ENCODE data around the gene TMEM165.

The TMEM165 gene

GRCh38 chr4:55442541-55442940, 46.8 kb downstream of the TMEM165 start:
- no peak for TF ChIP-seq EZH2phosphoT487 (conservative IDR thresholded peaks at IDR 0.05; ENCODE audit: low read length)
- TF ChIP-seq CTCF (IDR thresholded peaks at IDR 0.05; ENCODE audit: insufficient read depth, low read length, poor library complexity, severe bottlenecking), result no peak
- H3K9me2 ChIP-seq (replicated peaks; ENCODE audit: insufficient read depth, low read length), result no peaks in the 10 kb centered on the region
- no peak overlapping the region for H3K4me3 ChIP-seq (ENCODE audit: insufficient read depth, low read length, poor library complexity, severe bottlenecking)
- no peak overlapping the region for H3K4me2 ChIP-seq (ENCODE audit: low read depth, low read length, poor library complexity, severe bottlenecking)
- no peaks in the 10 kb centered on the region for H3F3A ChIP-seq (ENCODE audit: insufficient read depth)
- no peak overlapping the region for H2AFZ ChIP-seq (ENCODE audit: low read depth, low read length, severe bottlenecking)
- no peaks in the 10 kb centered on the region for H4K20me1 ChIP-seq (ENCODE audit: low read depth, low read length)
- no peak overlapping the region for H3K9ac ChIP-seq (ENCODE audit: low read length)
- H3K9me3 ChIP-seq (ENCODE audit: insufficient read depth, low read length), result no peaks in the 10 kb centered on the region
- H3K36me3 ChIP-seq (ENCODE audit: low read length), result no peaks in the 10 kb centered on the region
- H3K27ac ChIP-seq (ENCODE audit: low read depth, low read length), result no peak overlapping the region
- no peaks in the 10 kb centered on the region for H3K27me3 ChIP-seq (ENCODE audit: low read length)
- H3K79me2 ChIP-seq (ENCODE audit: insufficient read depth, low read length), result no peaks in the 10 kb centered on the region

- H3K36me3 ChIP-seq (ENCODE audit: low read length), result no peaks in the 10 kb centered on the region
- no peaks in the 10 kb centered on the region for H3F3A ChIP-seq (ENCODE audit: insufficient read depth)
- H3K79me2 ChIP-seq (ENCODE audit: insufficient read depth, low read length), result no peaks in the 10 kb centered on the region
- H3K27me3 ChIP-seq (ENCODE audit: low read length), result no peaks in the 10 kb centered on the region
- H4K20me1 ChIP-seq (ENCODE audit: low read depth, low read length), result no peaks in the 10 kb centered on the region
- no peak overlapping the region for H3K9ac ChIP-seq (ENCODE audit: low read length)
- H2AFZ ChIP-seq (ENCODE audit: low read depth, low read length, severe bottlenecking), result no peak overlapping the region
- TF ChIP-seq CTCF (IDR thresholded peaks at IDR 0.05; ENCODE audit: insufficient read depth, low read length, poor library complexity, severe bottlenecking) (no peak), EZH2phosphoT487 (conservative IDR thresholded peaks at IDR 0.05; ENCODE audit: low read length) (no peak)
- H3K9me3 ChIP-seq (ENCODE audit: insufficient read depth, low read length), result no peaks in the 10 kb centered on the region
- no peaks in the 10 kb centered on the region for H3K9me2 ChIP-seq (replicated peaks; ENCODE audit: insufficient read depth, low read length)
- H3K27ac ChIP-seq (ENCODE audit: low read depth, low read length), result no peak overlapping the region
- no peak overlapping the region for H3K4me2 ChIP-seq (ENCODE audit: low read depth, low read length, poor library complexity, severe bottlenecking)
- no peak overlapping the region for H3K4me3 ChIP-seq (ENCODE audit: insufficient read depth, low read length, poor library complexity, severe bottlenecking)
These were observed 49.1 kb downstream of the TMEM165 start for GRCh38 chr4:55444827-55445226.

GRCh38 chr4:55445921-55446577, 50.3 kb downstream of the TMEM165 start:
- H4K20me1 ChIP-seq (ENCODE audit: low read depth, low read length), result no peaks in the 10 kb centered on the region
- H3K9me2 ChIP-seq (replicated peaks; ENCODE audit: insufficient read depth, low read length), result no peaks in the 10 kb centered on the region
- H2AFZ ChIP-seq (ENCODE audit: low read depth, low read length, severe bottlenecking), result no peak overlapping the region
- TF ChIP-seq EZH2phosphoT487 (conservative IDR thresholded peaks at IDR 0.05; ENCODE audit: low read length) (no peak), CTCF (IDR thresholded peaks at IDR 0.05; ENCODE audit: insufficient read depth, low read length, poor library complexity, severe bottlenecking) (no peak)
- H3F3A ChIP-seq (ENCODE audit: insufficient read depth), result no peaks in the 10 kb centered on the region
- H3K9ac ChIP-seq (ENCODE audit: low read length), result no peak overlapping the region
- no peaks in the 10 kb centered on the region for H3K36me3 ChIP-seq (ENCODE audit: low read length)
- no peaks in the 10 kb centered on the region for H3K79me2 ChIP-seq (ENCODE audit: insufficient read depth, low read length)
- H3K4me2 ChIP-seq (ENCODE audit: low read depth, low read length, poor library complexity, severe bottlenecking), result no peak overlapping the region
- no peak overlapping the region for H3K4me3 ChIP-seq (ENCODE audit: insufficient read depth, low read length, poor library complexity, severe bottlenecking)
- no peaks in the 10 kb centered on the region for H3K27me3 ChIP-seq (ENCODE audit: low read length)
- H3K27ac ChIP-seq (ENCODE audit: low read depth, low read length), result no peak overlapping the region
- H3K9me3 ChIP-seq (ENCODE audit: insufficient read depth, low read length), result no peaks in the 10 kb centered on the region
